Activated CD4-positive, alpha-beta memory T cell treated with anti-CD3 and anti-CD28 coated beads for 36 hours (primary cell): ENCODE results near the gene GLTP. TPM values are rescaled to one million over a fixed set of nuclear protein-coding genes. Genes with fewer than 3 reads are reported as not detected.
A peak's percentile ranks its signal among the peaks of the same experiment; 100 is the strongest.
"Not testable (repeated sequence)": the region's sequence is repeated elsewhere in the genome, so short reads cannot be mapped to it uniquely, and the experiment has no call there.

ENCODE experiments used
- CTCF ChIA-PET: fragments of 350-600 bp; sonication (Branson Sonifier 250); formaldehyde crosslinking; loops from one replicate; lab custom pipeline; 2021; ENCODE audit warnings: antibody characterized with exemption, inconsistent platforms; lab: Charles Lee
- POLR2A ChIA-PET: fragments of 350-600 bp; sonication (Branson Sonifier 250); formaldehyde crosslinking; loops from one replicate; lab custom pipeline; 2021; ENCODE audit warnings: antibody characterized with exemption; lab: Charles Lee
- DNase-seq: peaks from one replicate; pipeline ENCODE4 v3.0.0-alpha.2; 2020
- H3K27ac Mint-ChIP-seq: one replicate; pipeline ENCODE4 v1.8.0; 2021; ENCODE audit warnings: mixed read lengths
- H3K27me3 Mint-ChIP-seq: one replicate; pipeline ENCODE4 v1.8.0; 2021; ENCODE audit warnings: mixed read lengths
- H3K36me3 Mint-ChIP-seq: one replicate; pipeline ENCODE4 v1.8.0; 2021; ENCODE audit warnings: mixed read lengths
- H3K4me1 Mint-ChIP-seq: one replicate; pipeline ENCODE4 v1.8.0; 2021; ENCODE audit warnings: low read depth, mixed read lengths
- H3K4me3 Mint-ChIP-seq: one replicate; pipeline ENCODE4 v1.8.0; 2021; ENCODE audit warnings: mild to moderate bottlenecking, mixed read lengths
- H3K9me3 Mint-ChIP-seq: one replicate; pipeline ENCODE4 v1.8.0; 2021; ENCODE audit warnings: mixed read lengths
- intact Hi-C: fragments of 100-400 bp; cut with micrococcal nuclease; formaldehyde crosslinking; loops from one replicate; pipeline ENCODE4 v1.15.1; 2023
- total RNA-seq, 2 experiments: library from RNA; stranded (reverse); gene quantifications; one replicate each; pipeline ENCODE4 v1.2.3, GENCODE V29; 2021

The GLTP gene
- total RNA-seq, 2 experiments from 2014 or later, result 20.9 to 21.1 TPM

DNA sequence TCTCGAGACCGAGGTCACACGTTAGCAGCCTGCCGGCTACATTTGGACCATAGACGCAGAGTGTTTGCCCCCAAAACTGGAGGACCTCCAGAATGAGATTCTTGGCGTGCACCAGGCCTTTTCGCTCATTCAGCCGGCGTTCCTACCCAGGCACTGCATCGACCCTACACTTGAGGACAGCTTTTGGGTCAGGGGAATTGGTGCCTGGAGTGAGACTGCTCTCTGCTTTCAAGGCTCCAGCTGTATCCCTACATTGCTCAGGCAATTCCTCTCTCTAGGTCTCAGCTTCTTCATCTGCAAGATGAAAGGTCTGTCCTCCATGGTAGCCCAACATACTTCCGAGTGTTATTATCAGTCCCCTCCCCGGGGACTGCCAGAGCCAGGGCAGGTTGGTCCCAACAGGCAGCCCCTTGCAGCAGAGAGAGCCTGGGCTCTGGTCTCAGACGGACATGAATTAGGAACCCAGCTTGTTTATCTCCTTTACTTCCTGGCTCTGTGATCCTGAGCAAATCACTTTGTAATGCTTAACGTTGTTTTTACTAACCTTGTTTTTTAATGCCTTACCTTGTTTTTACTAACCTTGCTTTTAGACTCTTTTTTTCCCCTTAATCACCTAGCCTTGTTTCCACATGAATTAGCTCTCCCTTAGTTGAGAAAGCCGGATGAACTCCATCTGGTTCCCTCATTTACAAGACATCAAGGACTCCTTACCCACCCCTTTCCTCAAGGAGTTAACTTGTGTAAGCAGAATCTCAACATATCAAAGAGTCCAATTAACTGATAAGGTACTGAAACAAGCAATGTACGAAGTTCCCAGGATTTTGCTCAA lies 20.6 kb upstream of the GLTP start:
- H3K36me3 Mint-ChIP-seq, result peaks cover 23% of the 10 kb centered on the region
- H3K27me3 Mint-ChIP-seq, result no peaks in the 10 kb centered on the region
- POLR2A ChIA-PET, result interaction anchor here (0.7 to 1.7 kb wide), 3 partner anchors 12 to 179 kb away, joined by 3 to 14 read pairs (median 3); partner anchors contain the start of gene ANKRD13A
- H3K4me1 Mint-ChIP-seq, result peaks cover 22% of the 10 kb centered on the region
- intact Hi-C loops, result loop anchor here (1.0 kb wide), 2 partner anchors 13 to 98 kb away; partner anchors contain the start of gene ANKRD13A
- DNase-seq, result no peak
- peak overlapping the region; percentile 81 for H3K4me3 Mint-ChIP-seq
- CTCF ChIA-PET, result interaction anchor here (0.6 to 2.9 kb wide), 7 partner anchors 13 to 141 kb away, joined by 3 to 11 read pairs (median 4); partner anchors contain the start of gene ANKRD13A
- H3K9me3 Mint-ChIP-seq, result no peaks in the 10 kb centered on the region
- H3K27ac Mint-ChIP-seq, result peak overlapping the region; percentile 86

- peak within 1 kb of the TSS; percentile 81 for H3K4me3 Mint-ChIP-seq
These were observed 19.7 kb upstream of the GLTP start, which contains the start of gene TCHP for GRCh38 chr12:109899783-109900751. TSS of gene TCHP (plus strand) at chr12:109900274. CDS start at chr12:109903027, 2,753 bp downstream.

GRCh38 chr12:109899345-109899744 lies 19.0 kb upstream of the GLTP start:
- H3K27me3 Mint-ChIP-seq, intact Hi-C loops, H3K9me3 Mint-ChIP-seq, POLR2A ChIA-PET, DNase-seq: not testable (repeated sequence)
- H3K27ac Mint-ChIP-seq, result peak overlapping the region; percentile 86
- H3K4me3 Mint-ChIP-seq, result peak overlapping the region; percentile 81
- H3K36me3 Mint-ChIP-seq, result peaks cover 12% of the 10 kb centered on the region
- H3K4me1 Mint-ChIP-seq, result peaks cover 22% of the 10 kb centered on the region
- CTCF ChIA-PET, result interaction anchor here (1.4 to 2.9 kb wide), 2 partner anchors 11 to 54 kb away, joined by 6 to 10 read pairs; no protein-coding TSS in a partner anchor

More at GRCh38 chr12:109899783-109900751, 19.7 kb upstream of the GLTP start, which contains the start of gene TCHP:
- DNase-seq, result peak; percentile 85
- intact Hi-C loops, result loop anchor here (1.0 kb wide), 2 partner anchors 12 to 99 kb away; partner anchors contain the start of gene ANKRD13A
- Mint-ChIP-seq H3K36me3 (peaks cover 18% of the 10 kb centered on the region), H3K4me1 (peaks cover 22% of the 10 kb centered on the region), H3K27ac (peak within 1 kb of the TSS; percentile 86), H3K27me3 (no peaks in the 10 kb centered on the region), H3K9me3 (no peaks in the 10 kb centered on the region)
- ChIA-PET CTCF (interaction anchor here (0.6 to 2.9 kb wide), 8 partner anchors 12 to 99 kb away, joined by 3 to 11 read pairs (median 4); partner anchors contain the start of gene ANKRD13A), POLR2A (interaction anchor here (0.7 to 1.7 kb wide), 3 partner anchors 12 to 180 kb away, joined by 3 to 14 read pairs (median 3); partner anchors contain the start of gene ANKRD13A)

DNA sequence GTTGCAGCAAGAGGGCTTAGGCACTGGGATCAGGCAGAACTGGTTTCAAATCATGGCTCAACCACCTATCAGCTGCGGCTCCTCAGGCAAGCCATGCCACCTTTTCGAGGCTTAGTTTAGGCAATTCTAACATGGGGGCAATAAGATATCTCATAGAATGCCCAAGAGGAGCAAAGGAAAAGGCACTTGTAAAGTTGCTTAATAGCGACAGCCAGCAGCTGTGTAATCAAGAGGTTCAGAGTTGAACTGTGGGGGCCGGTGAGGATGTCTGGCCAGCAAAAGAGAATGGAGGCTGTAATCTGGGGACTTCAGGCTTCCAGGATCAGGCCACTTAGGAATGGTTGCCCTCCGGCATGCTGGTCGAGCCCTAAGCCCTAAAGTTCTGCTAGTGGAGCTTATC lies 16.7 kb upstream of the GLTP start:
- peaks cover 31% of the 10 kb centered on the region for H3K4me1 Mint-ChIP-seq
- H3K4me3 Mint-ChIP-seq, result no peak overlapping the region
- H3K36me3 Mint-ChIP-seq, result peaks cover 1% of the 10 kb centered on the region
- ChIA-PET CTCF (interaction anchor here (0.8 to 0.9 kb wide), 2 partner anchors 13 to 43 kb away, joined by 3 read pairs; no protein-coding TSS in a partner anchor), POLR2A (no interaction called here)
- no peaks in the 10 kb centered on the region for H3K9me3 Mint-ChIP-seq
- intact Hi-C loops, result no loop called here
- no peaks in the 10 kb centered on the region for H3K27me3 Mint-ChIP-seq
- no peak overlapping the region for H3K27ac Mint-ChIP-seq
- no peak for DNase-seq

GRCh38 chr12:109896188-109896587 lies 15.8 kb upstream of the GLTP start:
- no peak overlapping the region for H3K4me3 Mint-ChIP-seq
- intact Hi-C loops, result no loop called here
- DNase-seq, result no peak
- H3K27ac Mint-ChIP-seq, result no peak overlapping the region
- no peaks in the 10 kb centered on the region for H3K27me3 Mint-ChIP-seq
- H3K4me1 Mint-ChIP-seq, result peaks cover 22% of the 10 kb centered on the region
- H3K36me3 Mint-ChIP-seq, result peaks cover 1% of the 10 kb centered on the region
- ChIA-PET CTCF (no interaction called here), POLR2A (no interaction called here)
- no peaks in the 10 kb centered on the region for H3K9me3 Mint-ChIP-seq

DNA sequence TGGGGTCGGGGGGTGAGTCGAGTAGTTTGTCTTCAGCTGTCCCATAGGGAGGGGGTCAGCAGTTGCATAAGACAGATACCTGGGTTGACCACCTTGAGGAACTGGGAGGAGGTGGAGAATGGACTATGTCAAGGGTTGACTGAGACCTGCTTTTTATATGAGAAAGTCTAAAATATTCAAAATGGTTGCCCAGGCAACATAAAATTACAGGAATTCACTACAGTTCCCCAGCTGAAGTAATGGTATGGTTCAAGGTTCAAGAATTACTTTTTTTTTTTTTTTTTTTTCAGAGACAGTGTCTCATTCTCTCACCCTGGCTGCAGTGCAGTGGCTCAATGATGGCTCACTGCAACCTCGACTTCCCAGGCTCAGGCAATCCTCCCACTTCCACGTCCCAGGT lies 14.6 kb upstream of the GLTP start:
- DNase-seq, result no peak
- H3K27me3 Mint-ChIP-seq, result no peaks in the 10 kb centered on the region
- no peaks in the 10 kb centered on the region for H3K9me3 Mint-ChIP-seq
- H3K36me3 Mint-ChIP-seq, result no peaks in the 10 kb centered on the region
- H3K4me1 Mint-ChIP-seq, result peaks cover 19% of the 10 kb centered on the region
- H3K27ac Mint-ChIP-seq, result no peak overlapping the region
- CTCF ChIA-PET, result no interaction called here
- POLR2A ChIA-PET, result no interaction called here
- intact Hi-C loops, result no loop called here
- H3K4me3 Mint-ChIP-seq, result no peak overlapping the region

DNA sequence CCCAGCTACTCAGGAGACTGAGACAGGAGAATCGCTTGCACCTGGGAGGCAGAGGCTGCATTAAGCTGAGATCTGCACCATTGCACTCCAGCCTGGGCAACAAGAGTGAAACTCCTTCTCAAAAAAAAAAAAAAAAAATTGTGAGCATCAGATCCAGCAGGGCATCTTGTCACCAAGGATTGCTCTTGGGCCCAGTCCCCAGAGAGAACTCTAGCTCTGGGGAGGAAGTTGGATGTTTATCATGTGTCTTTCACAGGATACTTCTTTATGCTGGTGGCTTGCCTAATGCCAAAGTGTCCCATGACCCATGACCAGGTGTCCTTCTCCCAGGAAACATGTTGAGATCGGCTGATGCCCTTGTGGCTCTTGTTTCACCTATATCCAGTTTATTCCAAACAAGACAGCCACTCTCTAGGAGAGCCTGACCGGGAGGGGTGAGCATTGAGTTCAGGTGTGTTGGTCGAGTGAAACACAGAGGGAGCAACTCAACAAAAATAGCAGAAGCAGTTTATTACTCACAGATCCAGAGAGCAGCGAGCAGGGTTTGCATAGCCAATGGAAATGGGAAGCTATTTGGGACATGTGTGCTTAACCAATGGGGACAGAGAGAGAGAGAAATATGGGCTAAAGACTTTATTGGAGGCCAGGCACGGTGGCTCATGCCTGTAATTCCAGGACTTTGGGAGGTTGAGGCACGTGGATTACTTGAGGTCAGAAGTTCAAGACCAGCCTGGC lies 13.1 kb upstream of the GLTP start:
- intact Hi-C loops, result no loop called here

DNA sequence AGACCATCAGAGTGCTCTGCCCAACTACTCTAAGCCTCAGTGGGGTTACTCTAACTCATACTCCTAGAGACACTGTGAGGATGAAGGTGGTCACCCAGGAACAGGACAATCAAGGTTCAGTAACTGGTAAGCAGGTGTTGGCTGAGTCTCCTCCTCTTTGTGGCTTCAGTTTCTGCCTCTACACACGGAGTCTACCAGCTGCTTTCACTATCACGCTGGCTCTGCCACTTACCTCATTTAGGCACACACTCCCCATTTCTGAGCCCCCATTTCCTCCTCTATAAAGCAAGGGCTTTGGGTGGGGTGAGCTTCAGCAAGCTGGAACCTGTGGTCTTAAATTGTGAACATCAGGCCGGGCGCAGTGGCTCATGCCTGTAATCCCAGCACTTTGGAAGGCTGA lies 12.4 kb upstream of the GLTP start:
- CTCF ChIA-PET, result no interaction called here
- H3K9me3 Mint-ChIP-seq, result no peaks in the 10 kb centered on the region
- DNase-seq, result peak; percentile 23
- H3K4me1 Mint-ChIP-seq, result peaks cover 33% of the 10 kb centered on the region
- intact Hi-C loops, result no loop called here
- H3K4me3 Mint-ChIP-seq, result no peak overlapping the region
- H3K36me3 Mint-ChIP-seq, result no peaks in the 10 kb centered on the region
- H3K27ac Mint-ChIP-seq, result no peak overlapping the region
- H3K27me3 Mint-ChIP-seq, result no peaks in the 10 kb centered on the region
- POLR2A ChIA-PET, result no interaction called here

More for the DNA sequence above, 13.1 kb upstream of the GLTP start:
- Mint-ChIP-seq H3K27ac (no peak overlapping the region), H3K4me1 (peaks cover 26% of the 10 kb centered on the region), H3K4me3 (no peak overlapping the region), H3K9me3 (no peaks in the 10 kb centered on the region), H3K36me3 (no peaks in the 10 kb centered on the region), H3K27me3 (no peaks in the 10 kb centered on the region)
- no peak for DNase-seq
- POLR2A ChIA-PET, result no interaction called here
- CTCF ChIA-PET, result no interaction called here

DNA sequence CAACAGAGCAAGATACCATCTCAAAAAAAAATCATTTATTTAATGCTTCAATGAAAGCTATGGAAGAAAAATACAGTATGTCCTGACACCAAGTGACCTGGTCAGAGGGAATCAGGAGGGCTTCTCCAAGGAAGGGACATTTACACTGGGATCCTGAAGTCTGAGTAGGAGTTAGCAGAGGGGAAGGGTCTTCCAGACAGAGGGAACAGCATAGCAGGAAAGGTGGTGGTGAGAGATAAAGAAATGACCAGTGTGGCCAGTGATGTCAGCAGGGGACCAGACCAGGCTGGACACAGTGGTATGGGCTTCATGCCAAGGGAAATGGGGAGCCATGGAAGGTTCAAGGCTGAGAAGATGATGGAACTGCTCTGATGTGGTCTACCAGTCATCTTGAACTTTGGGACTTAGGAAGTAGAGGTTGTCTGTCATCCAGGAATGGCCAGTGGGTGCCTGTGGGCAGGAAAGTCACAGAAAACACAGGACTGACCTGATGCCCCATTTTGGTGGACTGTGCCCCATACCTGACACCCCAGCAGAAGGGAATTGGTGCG lies 11.9 kb upstream of the GLTP start:
- Mint-ChIP-seq H3K4me1 (peaks cover 38% of the 10 kb centered on the region), H3K9me3 (no peaks in the 10 kb centered on the region), H3K27ac (no peak overlapping the region), H3K4me3 (no peak overlapping the region), H3K36me3 (no peaks in the 10 kb centered on the region), H3K27me3 (no peaks in the 10 kb centered on the region)
- intact Hi-C loops, result no loop called here
- ChIA-PET CTCF (interaction anchor here (0.8 kb wide), 1 partner anchor 86 kb away, joined by 3 read pairs; no protein-coding TSS in a partner anchor), POLR2A (no interaction called here)
- no peak for DNase-seq

- H3K27ac Mint-ChIP-seq, DNase-seq, POLR2A ChIA-PET, H3K36me3 Mint-ChIP-seq, H3K9me3 Mint-ChIP-seq, intact Hi-C loops, H3K4me3 Mint-ChIP-seq, H3K27me3 Mint-ChIP-seq: not testable (repeated sequence)
- H3K4me1 Mint-ChIP-seq, result peaks cover 38% of the 10 kb centered on the region
- CTCF ChIA-PET, result interaction anchor here (0.8 kb wide), 1 partner anchor 86 kb away, joined by 3 read pairs; no protein-coding TSS in a partner anchor
These were observed 11.4 kb upstream of the GLTP start for GRCh38 chr12:109891731-109892130.
